DMS53 treated with DMSO at 0.1 percent for 48 hours (cell line): ENCODE measurements around the gene CAPZA1.

ENCODE experiments used
- DNase-seq: peaks from one replicate; lab custom pipeline; 2025; ENCODE audit not compliant: unreplicated experiment; lab: John Stamatoyannopoulos, UW

The CAPZA1 gene

GRCh38 chr1:112675728-112676381 is 56.2 kb downstream of the CAPZA1 start:
- DNase-seq = no peak

- DNase-seq = no peak
Measured at GRCh38 chr1:112676543-112676942, 56.9 kb downstream of the CAPZA1 start.

GRCh38 chr1:112677501-112677900 is 57.9 kb downstream of the CAPZA1 start:
- DNase-seq = no peak

- no peak for DNase-seq
Measured at GRCh38 chr1:112678605-112679004, 59.0 kb downstream of the CAPZA1 start.

GRCh38 chr1:112685913-112686312 is 66.3 kb downstream of the CAPZA1 start:
- DNase-seq = no peak

- no peak for DNase-seq
Measured at GRCh38 chr1:112686417-112686816, 66.8 kb downstream of the CAPZA1 start.

- no peak for DNase-seq
Measured at GRCh38 chr1:112686835-112687234, 67.2 kb downstream of the CAPZA1 start.

- no peak for DNase-seq
Measured at GRCh38 chr1:112687361-112687760, 67.7 kb downstream of the CAPZA1 start.

- DNase-seq = no peak
Measured at GRCh38 chr1:112687785-112688496, 68.3 kb downstream of the CAPZA1 start.

- no peak for DNase-seq
Measured at GRCh38 chr1:112688781-112689193, 69.2 kb downstream of the CAPZA1 start.

- DNase-seq = no peak
Measured at GRCh38 chr1:112689196-112689841, 69.7 kb downstream of the CAPZA1 start.

- no peak for DNase-seq
Measured at GRCh38 chr1:112689842-112690237, 70.2 kb downstream of the CAPZA1 start.

- DNase-seq = no peak
Measured at GRCh38 chr1:112692681-112693080, 73.0 kb downstream of the CAPZA1 start.

- DNase-seq = no peak
Measured at GRCh38 chr1:112693821-112694220, 74.2 kb downstream of the CAPZA1 start.

- DNase-seq = no peak
Measured at GRCh38 chr1:112694363-112694929, 74.8 kb downstream of the CAPZA1 start.

- no peak for DNase-seq
Measured at GRCh38 chr1:112695276-112695675, 75.6 kb downstream of the CAPZA1 start.

GRCh38 chr1:112696578-112697314 is 77.1 kb downstream of the CAPZA1 start:
- DNase-seq = no peak

GRCh38 chr1:112697781-112698201 is 78.2 kb downstream of the CAPZA1 start:
- no peak for DNase-seq

- peak; percentile 71 for DNase-seq
Measured at GRCh38 chr1:112698366-112699310, 79.0 kb downstream of the CAPZA1 start.
